Suprapubic skin (tissue), 4 donors: ENCODE results near the gene SMIM8. TPM values are rescaled to one million over a fixed set of nuclear protein-coding genes. Genes with fewer than 3 reads are reported as not detected.

ENCODE experiments used
- DNase-seq, 2 donors: peaks; one replicate each; pipeline ENCODE4 v3.0.0-alpha.2; 2019; ENCODE audit warnings: low spot score in 2 of 2
- H3K27ac ChIP-seq: fragments of 200-600 bp; sonication (generic); one replicate; pipeline ENCODE4 v1.5.1; 2019
- H3K27me3 ChIP-seq: fragments of 200-600 bp; sonication (generic); one replicate; pipeline ENCODE4 v1.5.1; 2019
- H3K36me3 ChIP-seq: fragments of 200-600 bp; sonication (generic); one replicate; pipeline ENCODE4 v1.5.1; 2019
- H3K4me1 ChIP-seq: fragments of 200-600 bp; sonication (generic); one replicate; pipeline ENCODE4 v1.5.1; 2019
- H3K4me3 ChIP-seq: fragments of 200-600 bp; sonication (generic); one replicate; pipeline ENCODE4 v1.5.1; 2019; ENCODE audit warnings: mild to moderate bottlenecking
- H3K9me3 ChIP-seq: fragments of 200-600 bp; sonication (generic); one replicate; pipeline ENCODE4 v1.5.1; 2019
- EP300 ChIP-seq: sonication (generic); formaldehyde crosslinking; IDR thresholded peaks from one replicate; pipeline ENCODE4 v1.6.1; 2017; ENCODE audit warnings: antibody characterized with exemption
- POLR2A ChIP-seq, 2 donors: fragments of 450-650 bp; IDR thresholded peaks; one replicate each; pipeline ENCODE4 v1.6.1; 2017; ENCODE audit warnings: antibody characterized with exemption in 2 of 2, mild to moderate bottlenecking in 2 of 2, moderate library complexity in 2 of 2
- POLR2AphosphoS5 ChIP-seq, 3 donors: sonication (generic); formaldehyde crosslinking; IDR thresholded peaks; one replicate each; pipeline ENCODE4 v1.6.1; 2017; ENCODE audit warnings: antibody characterized with exemption in 3 of 3
- WGBS: methylation state at CpG from one replicate; pipeline ENCODE4 v1.1.5; 2018; 5-methylcytosine and 5-hydroxymethylcytosine counted together
- total RNA-seq, 4 donors: library from RNA; depleted of rRNA; stranded (reverse); fragments of >200 nt; gene quantifications; one replicate each; pipeline ENCODE4 v1.1.0, GENCODE V29; 2016
- TF ChIP-seq, protein P1 (sequence below), 2 donors: fragments of 200-600 bp in 1 of 2; fragments of 450-650 bp in 1 of 2; sonication (generic) in 1 of 2; IDR thresholded peaks; one replicate each; pipeline ENCODE4 v1.5.1; 2016 to 2019; ENCODE audit warnings: antibody characterized with exemption in 2 of 2, mild to moderate bottlenecking in 1 of 2, moderate library complexity in 1 of 2

SMIM8 gene
- total RNA-seq, 4 donors from 2014 or later, result 5.2 to 23.3 (median 10.0) TPM

- no peaks in the 10 kb centered on the region for H3K9me3 ChIP-seq
- H3K27ac ChIP-seq, result no peak overlapping the region
- TF ChIP-seq EP300, result no peak
- H3K27me3 ChIP-seq, result no peaks in the 10 kb centered on the region
- no peaks in the 10 kb centered on the region for H3K4me1 ChIP-seq
- no peak for DNase-seq
- no peak overlapping the region for H3K4me3 ChIP-seq
- WGBS, result 100% methylated on average over 1 of the region's 1 CpG
- H3K36me3 ChIP-seq, result no peaks in the 10 kb centered on the region
Measured at GRCh38 chr6:87351583-87351982, 29.2 kb downstream of the SMIM8 start.

- H3K4me3 ChIP-seq, result no peak overlapping the region
- no peaks in the 10 kb centered on the region for H3K4me1 ChIP-seq
- H3K27ac ChIP-seq, result no peak overlapping the region
- no peaks in the 10 kb centered on the region for H3K36me3 ChIP-seq
- WGBS, result 98% methylated on average over 4 of the region's 4 CpGs
- TF ChIP-seq, protein P1, sequence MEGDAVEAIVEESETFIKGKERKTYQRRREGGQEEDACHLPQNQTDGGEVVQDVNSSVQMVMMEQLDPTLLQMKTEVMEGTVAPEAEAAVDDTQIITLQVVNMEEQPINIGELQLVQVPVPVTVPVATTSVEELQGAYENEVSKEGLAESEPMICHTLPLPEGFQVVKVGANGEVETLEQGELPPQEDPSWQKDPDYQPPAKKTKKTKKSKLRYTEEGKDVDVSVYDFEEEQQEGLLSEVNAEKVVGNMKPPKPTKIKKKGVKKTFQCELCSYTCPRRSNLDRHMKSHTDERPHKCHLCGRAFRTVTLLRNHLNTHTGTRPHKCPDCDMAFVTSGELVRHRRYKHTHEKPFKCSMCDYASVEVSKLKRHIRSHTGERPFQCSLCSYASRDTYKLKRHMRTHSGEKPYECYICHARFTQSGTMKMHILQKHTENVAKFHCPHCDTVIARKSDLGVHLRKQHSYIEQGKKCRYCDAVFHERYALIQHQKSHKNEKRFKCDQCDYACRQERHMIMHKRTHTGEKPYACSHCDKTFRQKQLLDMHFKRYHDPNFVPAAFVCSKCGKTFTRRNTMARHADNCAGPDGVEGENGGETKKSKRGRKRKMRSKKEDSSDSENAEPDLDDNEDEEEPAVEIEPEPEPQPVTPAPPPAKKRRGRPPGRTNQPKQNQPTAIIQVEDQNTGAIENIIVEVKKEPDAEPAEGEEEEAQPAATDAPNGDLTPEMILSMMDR (IDR thresholded peaks at IDR 0.05), result no peak
- TF ChIP-seq EP300 (no peak), POLR2A (IDR thresholded peaks at IDR 0.05) (no peak), POLR2AphosphoS5 (IDR thresholded peaks at IDR 0.05) (no peak)
- DNase-seq, result no peak
- no peaks in the 10 kb centered on the region for H3K27me3 ChIP-seq
- no peaks in the 10 kb centered on the region for H3K9me3 ChIP-seq
Measured at GRCh38 chr6:87356181-87356580, 33.8 kb downstream of the SMIM8 start.

DNA sequence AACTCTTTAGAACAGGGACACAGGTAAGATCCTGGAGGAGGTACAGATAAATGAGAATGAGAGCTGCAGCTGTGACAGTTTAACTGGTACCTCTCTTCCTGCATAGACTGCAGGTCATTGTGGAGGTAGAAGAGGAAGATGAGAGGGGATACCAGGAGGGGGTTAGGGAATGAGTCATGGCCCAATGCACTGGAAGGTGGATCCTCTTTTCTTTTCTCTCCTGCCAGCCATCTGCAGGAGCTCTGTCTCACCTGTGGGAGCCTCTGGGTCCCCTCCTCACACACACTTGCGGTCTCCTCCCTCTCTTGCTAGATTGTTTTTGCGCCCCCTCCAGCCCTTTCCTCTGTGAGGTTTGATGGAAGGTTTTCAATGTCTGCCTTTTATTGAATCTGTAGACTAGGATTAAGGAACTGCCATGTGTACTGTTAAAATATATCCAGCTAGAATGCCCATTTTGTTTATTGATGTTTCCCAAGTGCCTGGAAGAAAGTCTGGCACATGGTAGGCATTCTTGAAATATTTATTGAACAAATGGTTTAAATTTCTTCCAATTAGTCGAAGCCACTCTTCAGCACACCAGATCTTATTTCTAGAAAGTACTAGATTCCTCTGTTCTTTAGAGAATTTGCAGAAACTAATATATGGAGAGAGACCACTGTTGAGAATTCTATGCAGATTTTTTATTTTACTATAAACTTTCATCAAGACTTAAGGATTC is 35.2 kb downstream of the SMIM8 start:
- Histone ChIP-seq H3K9me3 (no peaks in the 10 kb centered on the region), H3K36me3 (no peaks in the 10 kb centered on the region), H3K27ac (no peak overlapping the region), H3K27me3 (no peaks in the 10 kb centered on the region), H3K4me1 (no peaks in the 10 kb centered on the region), H3K4me3 (no peak overlapping the region)
- no peak for TF ChIP-seq EP300
- no peak for TF ChIP-seq POLR2AphosphoS5 (IDR thresholded peaks at IDR 0.05)
- TF ChIP-seq, protein P1 (IDR thresholded peaks at IDR 0.05), result no peak
- no peak for TF ChIP-seq POLR2A (IDR thresholded peaks at IDR 0.05)
- no peak for DNase-seq
- 81% methylated on average over 3 of the region's 3 CpGs for WGBS

GRCh38 chr6:87364602-87365252 is 42.3 kb downstream of the SMIM8 start:
- H3K36me3 ChIP-seq, result no peaks in the 10 kb centered on the region
- TF ChIP-seq, protein P1 (IDR thresholded peaks at IDR 0.05), result no peak
- TF ChIP-seq EP300 (no peak), POLR2AphosphoS5 (IDR thresholded peaks at IDR 0.05) (no peak), POLR2A (IDR thresholded peaks at IDR 0.05) (no peak)
- no peaks in the 10 kb centered on the region for H3K9me3 ChIP-seq
- H3K27me3 ChIP-seq, result no peaks in the 10 kb centered on the region
- H3K4me3 ChIP-seq, result no peak overlapping the region
- no peak overlapping the region for H3K27ac ChIP-seq
- 84% methylated on average over 5 of the region's 5 CpGs for WGBS
- no peaks in the 10 kb centered on the region for H3K4me1 ChIP-seq
- no peak for DNase-seq

GRCh38 chr6:87366072-87366827 is 43.9 kb downstream of the SMIM8 start:
- Histone ChIP-seq H3K4me3 (no peak overlapping the region), H3K27ac (no peak overlapping the region), H3K9me3 (no peaks in the 10 kb centered on the region), H3K27me3 (no peaks in the 10 kb centered on the region), H3K4me1 (no peaks in the 10 kb centered on the region), H3K36me3 (no peaks in the 10 kb centered on the region)
- WGBS, result 77% methylated on average over 4 of the region's 4 CpGs
- TF ChIP-seq POLR2A (IDR thresholded peaks at IDR 0.05) (no peak), POLR2AphosphoS5 (IDR thresholded peaks at IDR 0.05) (no peak), EP300 (no peak)
- TF ChIP-seq, protein P1 (IDR thresholded peaks at IDR 0.05), result no peak
- no peak for DNase-seq
